ENCODE results near the gene EIF2S3. TPM values are rescaled to one million over a fixed set of nuclear protein-coding genes. Genes with fewer than 3 reads are reported as not detected.

Gene EIF2S3
- total and polyA plus RNA-seq, 2 donors (not counting 1 experiment from before 2014, with no cell fraction given) = 125 to 272 TPM

- no peak overlapping the region for H3K9ac ChIP-seq (ENCODE audit: low read length)
- WGBS (ENCODE audit: insufficient coverage) = 95% methylated on average over 9 of the region's 9 CpGs
- CTCF ChIA-PET = no interaction called here
- H3K4me2 ChIP-seq (replicated peaks; ENCODE audit: low read depth, low read length, poor library complexity, severe bottlenecking) = no peak overlapping the region
- no peak overlapping the region for H3K4me3 ChIP-seq (ENCODE audit: control extremely low read depth in 1 of 5, extremely low read depth in 1 of 5, insufficient read depth in 1 of 5, low read depth in 2 of 5, low read length in 4 of 5)
- peaks cover 0 to 4% of the 10 kb centered on the region in 2 experiments for H3K36me3 ChIP-seq (replicated peaks in 1 of 2; ENCODE audit: control extremely low read depth in 1 of 2, control insufficient read depth in 1 of 2, extremely low read depth in 1 of 2, insufficient read depth in 2 of 2, low read length in 1 of 2)
- Mint-ChIP-seq H3K4me3 (no peak overlapping the region), H3K27me3 (no peaks in the 10 kb centered on the region), H3K4me1 (peaks cover 22% of the 10 kb centered on the region), H3K9me3 (ENCODE audit: insufficient read depth) (no peaks in the 10 kb centered on the region), H3K27ac (no peak overlapping the region)
- no peak for TF ChIP-seq CTCF (IDR thresholded peaks at IDR 0.05)
- no peak for TF ChIP-seq EZH2 (IDR thresholded peaks at IDR 0.05; ENCODE audit: borderline replicate concordance, insufficient read depth, low read depth, low read length, poor library complexity, severe bottlenecking)
- DNase-seq = no peak
- H3K79me2 ChIP-seq (ENCODE audit: control insufficient read depth, insufficient read depth, low read length) = peaks cover 18% of the 10 kb centered on the region
- H3K4me1 ChIP-seq (ENCODE audit: control insufficient read depth in 2 of 2, insufficient read depth in 2 of 2, low read length in 2 of 2) = no peaks in the 10 kb centered on the region
- H3K9me3 ChIP-seq (ENCODE audit: control extremely low read depth in 1 of 3, control insufficient read depth in 2 of 3, insufficient read depth in 1 of 3, low read length in 2 of 3) = no peaks in the 10 kb centered on the region
- POLR2A ChIA-PET = no interaction called here
- no peak overlapping the region for H3K27ac ChIP-seq (ENCODE audit: low read length in 2 of 2)
- peaks cover 3% of the 10 kb centered on the region for H4K20me1 ChIP-seq (ENCODE audit: control insufficient read depth, insufficient read depth, low read length, poor library complexity, severe bottlenecking)
- no peak overlapping the region for H2AFZ ChIP-seq (ENCODE audit: insufficient read depth, low read depth, low read length, poor library complexity, severe bottlenecking)
- intact Hi-C loops (cut with micrococcal nuclease) = no loop called here
- no peak for ATAC-seq (ENCODE audit: low read depth)
- H3K27me3 ChIP-seq (replicated peaks in 1 of 4; ENCODE audit: control extremely low read depth in 1 of 4, control insufficient read depth in 3 of 4, insufficient read depth in 4 of 4, low read length in 3 of 4) = no peaks in the 10 kb centered on the region
Measured at GRCh38 chrX:24005867-24006266, 48.9 kb upstream of the EIF2S3 start.

GRCh38 chrX:24012266-24012665, 42.5 kb upstream of the EIF2S3 start:
- peaks cover 14% of the 10 kb centered on the region for H3K4me1 Mint-ChIP-seq
- ChIA-PET CTCF (no interaction called here), POLR2A (no interaction called here)
- H3K27me3 Mint-ChIP-seq = no peaks in the 10 kb centered on the region
- H3K27ac Mint-ChIP-seq = no peak overlapping the region
- DNase-seq (no peak), ATAC-seq (ENCODE audit: low read depth) (no peak)
- no peaks in the 10 kb centered on the region for H3K9me3 ChIP-seq (ENCODE audit: control extremely low read depth in 1 of 3, control insufficient read depth in 2 of 3, insufficient read depth in 1 of 3, low read length in 2 of 3)
- H3K4me3 Mint-ChIP-seq = no peak overlapping the region
- H2AFZ ChIP-seq (ENCODE audit: insufficient read depth, low read depth, low read length, poor library complexity, severe bottlenecking) = no peak overlapping the region
- H3K9ac ChIP-seq (ENCODE audit: low read length) = no peak overlapping the region
- H3K9me3 Mint-ChIP-seq (ENCODE audit: insufficient read depth) = no peaks in the 10 kb centered on the region
- peaks cover 54% of the 10 kb centered on the region for H3K79me2 ChIP-seq (ENCODE audit: control insufficient read depth, insufficient read depth, low read length)
- WGBS (ENCODE audit: insufficient coverage) = no CpG with 5 or more reads among the region's 1 CpG
- H3K4me3 ChIP-seq (ENCODE audit: control extremely low read depth in 1 of 5, extremely low read depth in 1 of 5, insufficient read depth in 1 of 5, low read depth in 2 of 5, low read length in 4 of 5) = no peak overlapping the region
- H3K4me2 ChIP-seq (replicated peaks; ENCODE audit: low read depth, low read length, poor library complexity, severe bottlenecking) = no peak overlapping the region
- intact Hi-C loops (cut with micrococcal nuclease) = no loop called here
- H3K36me3 ChIP-seq (replicated peaks in 1 of 2; ENCODE audit: control extremely low read depth in 1 of 2, control insufficient read depth in 1 of 2, extremely low read depth in 1 of 2, insufficient read depth in 2 of 2, low read length in 1 of 2) = no peaks in the 10 kb centered on the region
- H4K20me1 ChIP-seq (ENCODE audit: control insufficient read depth, insufficient read depth, low read length, poor library complexity, severe bottlenecking) = peaks cover 3% of the 10 kb centered on the region
- no peak overlapping the region for H3K27ac ChIP-seq (ENCODE audit: low read length in 2 of 2)
- no peaks in the 10 kb centered on the region for H3K27me3 ChIP-seq (replicated peaks in 1 of 4; ENCODE audit: control extremely low read depth in 1 of 4, control insufficient read depth in 3 of 4, insufficient read depth in 4 of 4, low read length in 3 of 4)
- H3K4me1 ChIP-seq (ENCODE audit: control insufficient read depth in 2 of 2, insufficient read depth in 2 of 2, low read length in 2 of 2) = no peaks in the 10 kb centered on the region
- TF ChIP-seq EZH2 (IDR thresholded peaks at IDR 0.05; ENCODE audit: borderline replicate concordance, insufficient read depth, low read depth, low read length, poor library complexity, severe bottlenecking) (no peak), CTCF (IDR thresholded peaks at IDR 0.05) (no peak)

Measured in B cell (primary cell).